GM18505 (cell line): ENCODE data around the gene TUT4.

ENCODE experiments used
- ATAC-seq: cut with Tn5 transposase; IDR thresholded peaks from one replicate; pipeline ENCODE4 v1.9.1; 2021; ENCODE audit not compliant: unreplicated experiment
- POLR2A ChIP-seq: IDR thresholded peaks from 4 replicates; pipeline ENCODE4 v1.6.1; 2011; ENCODE audit warnings: borderline replicate concordance; ENCODE audit not compliant: insufficient read depth, insufficient read length; ENCODE audit errors: extremely low read depth

TUT4 gene

DNA sequence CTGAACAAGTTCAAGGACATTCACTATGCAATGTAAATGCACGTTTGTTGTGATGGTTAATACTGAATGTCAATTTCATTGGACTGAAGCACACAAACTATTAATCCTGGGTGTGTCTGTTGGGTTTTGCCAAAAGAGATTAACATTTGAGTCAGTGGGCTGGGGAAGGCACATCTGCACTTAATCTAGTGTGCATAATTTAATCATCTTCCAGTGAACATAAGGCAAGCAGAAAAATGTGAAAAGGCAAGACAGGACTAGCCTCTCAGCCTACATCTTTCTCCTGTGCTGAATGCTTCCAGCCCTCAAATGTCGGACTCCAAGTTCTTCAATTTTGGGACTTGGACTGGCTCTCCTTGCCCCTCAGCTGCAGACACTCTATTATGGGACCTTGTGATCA is 108.4 kb downstream of the TUT4 start:
- TF ChIP-seq POLR2A: no peak
- no peak for ATAC-seq

DNA sequence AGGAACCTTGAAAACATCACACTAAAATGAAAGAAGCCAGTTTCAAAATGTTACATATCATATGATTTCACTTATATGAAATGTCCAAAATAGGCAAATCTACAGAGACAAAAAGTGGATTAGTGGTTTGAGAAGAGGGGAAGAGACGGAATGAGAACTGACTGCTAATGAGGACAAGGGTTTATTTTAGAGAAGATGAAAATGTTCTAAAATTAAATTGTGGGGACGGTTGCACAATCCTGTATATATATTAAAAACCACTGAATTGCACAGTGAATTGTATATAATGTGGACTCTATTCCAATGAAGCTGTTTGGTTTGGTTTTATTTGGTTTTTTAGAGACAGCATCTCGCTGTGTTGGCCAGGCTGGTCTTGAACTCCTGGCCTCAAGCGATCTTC is 112.9 kb downstream of the TUT4 start:
- ATAC-seq: no peak
- no peak for TF ChIP-seq POLR2A

DNA sequence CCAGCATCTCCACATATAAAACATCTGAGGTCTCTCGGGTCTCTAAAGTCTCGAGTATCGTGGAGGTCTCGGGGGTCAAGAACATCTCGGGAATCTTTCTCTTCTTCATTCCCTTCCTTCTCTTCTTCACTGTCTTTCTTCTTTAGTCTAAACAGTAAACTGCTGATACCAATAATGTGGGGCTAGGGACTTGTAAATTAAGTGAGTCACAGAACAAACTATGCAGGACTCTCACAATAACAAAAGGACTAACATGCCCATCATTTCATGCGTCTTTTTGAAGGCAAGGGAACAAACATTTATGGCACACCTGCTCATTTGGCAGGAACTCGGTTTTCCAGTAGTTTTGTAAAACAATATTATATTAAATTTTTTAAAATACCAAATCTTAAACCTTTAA is 116.1 kb downstream of the TUT4 start:
- no peak for TF ChIP-seq POLR2A
- no peak for ATAC-seq

DNA sequence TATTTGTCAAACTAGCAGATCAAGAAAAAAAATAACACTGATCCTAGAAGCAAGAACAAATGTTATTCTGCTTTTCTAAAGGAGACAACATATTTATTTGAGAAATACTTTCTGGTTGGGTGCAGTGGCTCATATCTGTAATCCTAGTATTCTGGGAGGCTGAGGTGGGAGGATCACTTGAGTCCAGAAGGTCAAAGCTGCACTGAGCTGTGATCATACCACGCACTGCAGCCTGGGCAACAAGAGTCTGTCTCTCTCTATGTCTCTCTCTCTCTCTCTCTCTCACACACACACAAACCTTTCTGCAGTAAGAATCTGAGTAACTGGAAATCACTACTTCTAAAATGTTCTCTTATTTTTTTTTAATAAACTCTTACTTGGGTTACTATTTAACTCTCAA is 117.2 kb downstream of the TUT4 start:
- TF ChIP-seq POLR2A: no peak
- ATAC-seq: no peak

DNA sequence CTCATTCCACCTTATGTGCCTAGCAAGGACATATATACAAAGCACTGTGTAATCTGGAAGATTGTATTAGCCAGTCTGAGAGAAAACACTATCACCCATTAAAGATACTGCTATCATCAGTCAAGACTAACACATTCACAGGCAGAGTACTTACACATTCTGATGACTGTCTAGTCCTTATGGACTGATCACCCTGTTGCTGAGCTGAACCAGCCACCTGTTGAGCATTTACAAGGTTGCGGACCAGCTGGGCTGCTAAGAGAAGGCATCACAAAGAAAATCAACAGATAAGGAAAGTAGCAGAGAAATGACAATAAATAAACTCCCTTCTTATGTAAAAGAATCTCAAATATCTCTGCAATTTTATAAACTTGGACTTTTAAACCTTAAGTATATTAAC is 117.7 kb downstream of the TUT4 start:
- no peak for ATAC-seq
- TF ChIP-seq POLR2A: no peak

DNA sequence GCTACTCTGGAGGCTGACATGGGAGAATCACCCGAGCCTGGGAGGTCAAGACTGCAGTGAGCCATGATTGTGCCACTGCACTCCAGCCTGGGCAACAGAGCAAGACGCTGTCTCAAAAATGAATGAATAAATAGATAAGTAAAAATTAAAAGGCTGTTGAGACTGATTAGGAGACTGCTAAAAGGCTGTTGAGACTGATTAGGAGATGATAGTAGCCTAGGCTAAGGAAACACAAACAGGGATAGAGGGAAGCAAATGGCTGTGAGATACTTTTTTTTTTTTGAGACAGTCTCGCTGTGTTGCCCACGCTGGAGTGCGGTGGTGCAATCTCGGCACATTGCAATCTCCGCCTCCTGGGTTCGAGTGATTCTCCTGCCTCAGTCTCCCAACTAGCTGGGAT is 120.1 kb downstream of the TUT4 start:
- TF ChIP-seq POLR2A: no peak
- no peak for ATAC-seq

DNA sequence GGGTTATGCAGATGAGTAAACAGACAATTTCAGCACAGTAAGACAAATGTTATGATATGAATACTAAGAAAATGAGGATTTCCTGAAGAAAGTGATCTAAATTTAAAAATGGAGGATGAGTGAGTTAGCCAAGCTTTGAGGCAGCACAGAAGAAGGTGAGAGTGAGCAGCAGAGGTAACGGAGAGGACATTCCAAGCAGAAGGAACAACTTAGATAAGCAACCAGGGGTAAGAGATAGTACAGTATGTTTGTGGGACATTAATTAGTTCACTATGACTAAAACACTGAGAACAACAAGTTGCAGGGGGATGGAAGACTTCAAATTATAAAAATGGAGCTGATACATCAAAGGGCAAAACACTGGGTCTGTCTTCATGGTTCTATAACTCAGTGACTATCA is 125.7 kb downstream of the TUT4 start:
- no peak for TF ChIP-seq POLR2A

DNA sequence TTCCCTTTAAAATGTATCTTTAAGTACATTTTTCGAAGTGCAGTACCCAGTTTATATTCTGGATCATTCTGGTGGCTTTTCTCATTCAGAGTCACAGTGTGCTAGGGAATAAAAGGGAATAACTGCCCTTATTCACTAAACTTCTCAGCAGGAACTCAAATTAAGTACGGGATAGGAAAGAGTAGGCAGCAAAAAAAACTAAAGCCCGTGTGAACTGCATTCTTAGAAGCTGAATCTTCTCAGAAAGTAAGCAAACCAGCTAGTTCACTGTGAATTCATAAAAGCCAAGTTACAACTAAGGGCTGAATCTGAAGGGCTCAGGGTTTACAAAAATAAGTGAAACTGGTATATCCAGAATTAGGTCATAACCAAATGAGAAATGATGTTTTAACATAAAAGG is 126.5 kb downstream of the TUT4 start:
- no peak for ATAC-seq

More for the DNA sequence above, 125.7 kb downstream of the TUT4 start:
- ATAC-seq: no peak

DNA sequence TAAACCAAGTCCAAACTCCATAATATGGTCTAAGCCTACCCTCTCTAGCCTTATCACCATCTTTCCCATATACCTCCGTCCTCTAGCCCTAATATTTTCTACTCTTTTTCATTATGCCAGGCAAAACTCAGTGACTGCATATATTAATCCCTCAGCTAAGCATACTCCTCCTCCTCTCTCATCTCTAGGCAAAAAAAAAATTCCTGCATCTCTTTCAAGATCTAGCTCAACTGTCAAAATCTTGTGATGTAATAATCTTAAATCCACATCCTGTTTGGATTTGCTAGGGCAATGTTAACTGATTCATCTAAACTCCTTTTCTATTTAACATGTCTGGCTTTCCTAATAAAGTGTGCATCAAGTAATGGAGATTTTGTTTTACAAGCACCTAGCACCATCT is 128.1 kb downstream of the TUT4 start:
- TF ChIP-seq POLR2A: no peak
- no peak for ATAC-seq

More for the DNA sequence above, 126.5 kb downstream of the TUT4 start:
- no peak for TF ChIP-seq POLR2A

DNA sequence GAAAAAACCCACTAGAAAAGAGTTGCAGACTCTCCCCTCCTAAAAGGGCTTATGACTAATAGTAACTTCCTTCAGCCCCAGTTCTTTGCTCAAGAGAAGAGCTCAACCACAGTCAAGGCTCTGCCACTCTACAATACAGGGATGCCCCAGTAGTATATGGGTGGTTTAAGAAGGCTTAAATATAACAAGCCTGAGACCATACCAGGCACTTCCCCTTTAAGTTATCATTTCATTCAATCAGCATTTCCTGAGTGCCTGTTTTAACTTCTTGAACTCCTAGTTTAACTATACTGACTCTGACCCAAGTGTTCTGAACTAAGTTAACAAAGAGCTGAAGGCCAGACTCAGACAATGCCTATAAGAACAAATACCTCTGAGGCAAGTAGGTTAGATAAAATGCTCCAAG is 128.7 kb downstream of the TUT4 start:
- no peak for ATAC-seq

DNA sequence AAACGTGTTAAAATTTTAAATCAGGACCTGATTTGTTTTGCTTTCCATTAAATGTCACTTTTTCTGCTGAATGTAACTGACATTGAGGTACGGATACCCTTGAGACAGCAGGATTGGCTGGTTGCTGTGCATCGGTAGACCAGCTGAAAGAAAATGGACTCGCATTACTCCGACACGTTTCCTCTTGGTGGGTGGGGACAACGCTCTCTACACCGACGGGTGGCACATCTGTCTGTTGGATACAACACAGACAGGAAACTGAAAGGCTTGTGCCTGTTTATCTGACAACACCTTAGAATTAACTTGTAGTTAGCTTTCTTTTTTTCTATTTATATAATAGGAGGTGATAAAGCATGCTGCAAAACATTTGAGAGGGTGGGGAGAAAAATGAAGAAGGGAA is 129.1 kb downstream of the TUT4 start:
- ATAC-seq: no peak
- no peak for TF ChIP-seq POLR2A

More for the DNA sequence above, 128.7 kb downstream of the TUT4 start:
- TF ChIP-seq POLR2A: no peak

DNA sequence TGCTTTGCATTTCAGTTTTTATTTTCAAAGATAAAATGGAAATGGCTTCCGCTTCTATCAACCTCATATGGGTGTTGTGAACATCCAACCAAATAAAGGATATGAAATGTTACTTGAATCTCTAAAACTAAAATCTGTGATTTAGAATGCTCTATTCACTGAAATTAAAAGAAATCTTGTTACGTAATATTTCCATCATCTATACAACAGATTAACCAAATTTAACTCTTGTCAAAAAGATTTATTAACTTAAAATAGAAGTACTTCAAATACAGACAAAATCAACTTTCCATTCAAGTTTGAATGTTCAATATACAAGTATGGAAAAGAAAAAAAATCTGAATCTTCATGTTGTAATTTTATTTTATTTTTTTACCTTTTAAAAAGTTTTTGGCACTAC is 129.8 kb downstream of the TUT4 start:
- no peak for TF ChIP-seq POLR2A
- no peak for ATAC-seq

DNA sequence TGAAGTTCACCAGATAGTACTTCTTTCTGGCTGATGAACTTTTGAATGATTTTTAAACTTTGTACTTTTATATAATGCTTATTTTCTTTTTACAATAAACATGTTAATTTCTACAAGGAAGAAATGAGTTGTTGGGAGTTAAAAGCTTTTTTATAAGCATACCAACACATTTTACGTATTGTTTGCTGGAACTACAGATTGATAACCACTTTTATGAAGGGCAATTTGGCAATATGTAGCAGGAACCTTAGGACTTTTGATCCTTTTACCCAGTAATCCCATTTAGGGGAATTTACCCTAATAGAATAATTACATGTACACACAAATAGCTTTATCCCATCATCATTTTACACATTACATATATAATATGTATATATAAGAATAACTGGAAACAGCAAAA is 132.2 kb downstream of the TUT4 start:
- no peak for TF ChIP-seq POLR2A
- ATAC-seq: no peak

DNA sequence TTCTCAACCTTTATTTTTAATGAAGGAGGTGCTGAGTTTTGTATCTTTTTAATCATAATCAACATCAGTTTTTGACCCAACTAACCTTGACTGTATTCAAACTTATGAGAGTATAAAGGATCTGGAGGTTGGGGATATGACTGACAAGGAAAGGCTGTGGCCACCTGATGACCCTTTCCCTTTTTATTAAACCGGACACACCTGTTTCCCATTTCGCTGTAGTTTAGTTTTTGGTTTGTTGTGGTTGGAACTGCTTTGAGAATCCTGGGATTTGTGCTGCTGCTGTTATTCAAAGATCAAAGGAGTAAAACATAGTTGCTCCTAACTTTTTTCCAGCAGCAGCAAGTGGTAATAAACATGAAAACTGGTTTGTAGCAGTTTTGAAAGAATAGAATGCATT is 136.1 kb downstream of the TUT4 start:
- ATAC-seq: no peak

DNA sequence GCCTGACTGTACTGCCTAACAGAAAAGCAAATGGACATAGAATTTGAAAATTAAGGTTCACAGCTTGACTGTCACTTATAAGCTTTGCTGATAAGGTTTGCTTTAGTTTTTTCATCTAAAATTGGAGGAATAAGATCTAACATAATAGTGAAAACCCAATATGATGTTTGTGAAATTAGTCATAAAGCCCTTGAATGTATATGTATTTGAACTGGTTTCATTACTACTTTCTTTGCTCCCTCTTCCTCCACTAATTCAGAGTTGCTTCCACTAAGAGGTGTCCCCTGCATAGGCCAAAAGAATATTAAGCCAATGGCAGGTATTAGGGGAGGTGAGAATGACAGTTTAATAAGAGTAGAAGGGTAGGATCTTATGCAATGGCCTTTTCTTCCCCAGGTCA is 137.9 kb downstream of the TUT4 start:
- TF ChIP-seq POLR2A: no peak
- ATAC-seq: no peak

More for the DNA sequence above, 136.1 kb downstream of the TUT4 start:
- TF ChIP-seq POLR2A: no peak
